HCT116 (cell line): ENCODE data around the gene RABEP1. TPM values are rescaled to one million over a fixed set of nuclear protein-coding genes. Genes with fewer than 3 reads are reported as not detected.

Experiments
- ATAC-seq: fragments of 200-7000 bp; cut with Tn5 transposase; 2 replicates; pipeline ENCODE4 v1.9.1; 2020; ENCODE audit warnings: mild to moderate bottlenecking, moderate library complexity
- BruUV-seq: library from RNA; stranded (reverse); fragments of 400-500 nt; replicated peaks from 2 replicates; lab custom pipeline; 2021; lab: Mats Ljungman, UMichigan
- CTCF ChIA-PET: fragments of 300-600 bp; sonication (Branson Sonifier 250); formaldehyde crosslinking; loops from one replicate; lab custom pipeline; 2021; ENCODE audit warnings: antibody characterized with exemption; lab: Charles Lee
- POLR2A ChIA-PET: fragments of 300-600, 350-600 bp; sonication (Branson Sonifier 250); formaldehyde crosslinking; loops from one replicate; lab custom pipeline; 2021; ENCODE audit warnings: antibody characterized with exemption; lab: Charles Lee
- RAD21 ChIA-PET, 2 experiments: fragments of 300-600 bp; sonication (Branson Sonifier 250); formaldehyde crosslinking; loops; one replicate each; lab custom pipeline; 2023; ENCODE audit warnings: low total read pairs in 2 of 2; ENCODE audit not compliant: uncharacterized antibody in 2 of 2, unreplicated experiment in 2 of 2, low non-redundant PET in 1 of 2; lab: Charles Lee
- DNase-seq: peaks from one replicate; pipeline ENCODE4 v3.0.0-alpha.2; 2010; ENCODE audit warnings: low read depth, low spot score
- H2AFZ ChIP-seq: fragments of 200-600 bp; shearing (Covaris generic), sonication (generic); 2 replicates; pipeline ENCODE4 v1.6.1; 2017; ENCODE audit warnings: low read depth, mixed run types, mixed read lengths, antibody characterized with exemption, low read length; ENCODE audit not compliant: poor library complexity, severe bottlenecking
- H3K27ac ChIP-seq: 2 replicates; pipeline ENCODE4 v1.5.1; 2012; ENCODE audit warnings: low read depth, low read length
- H3K27me3 ChIP-seq: fragments of 200-600 bp; sonication (generic); 2 replicates; pipeline ENCODE4 v1.6.1; 2016; ENCODE audit warnings: mixed run types, low read length, mixed read lengths; ENCODE audit not compliant: insufficient read depth
- H3K36me3 ChIP-seq, 2 experiments: fragments of 200-500 bp in 1 of 2; fragments of 200-600 bp in 1 of 2; sonication (Bioruptor generic) in 1 of 2; sonication (generic) in 1 of 2; 2 replicates each; pipeline versions ENCODE4 v1.5.1 to v1.6.1; 2014 to 2016; ENCODE audit warnings: low read length in 2 of 2, inconsistent platforms in 1 of 2, mixed read lengths in 1 of 2, mixed run types in 1 of 2; ENCODE audit not compliant: insufficient read depth in 2 of 2, control insufficient read depth in 1 of 2
- H3K4me1 ChIP-seq, 2 experiments: fragments of 200-600 bp in 1 of 2; sonication (generic) in 1 of 2; 2 replicates each; pipeline versions ENCODE4 v1.5.1 to v1.6.1; 2012 to 2017; ENCODE audit warnings: low read length in 2 of 2, inconsistent platforms in 1 of 2, mild to moderate bottlenecking in 1 of 2, mixed read lengths in 1 of 2, mixed run types in 1 of 2, moderate library complexity in 1 of 2; ENCODE audit not compliant: insufficient read depth in 2 of 2, control insufficient read depth in 1 of 2
- H3K4me2 ChIP-seq: fragments of 200-600 bp; sonication (generic); 2 replicates; pipeline ENCODE4 v1.6.1; 2017; ENCODE audit warnings: mixed run types, low read length, mixed read lengths
- H3K4me3 ChIP-seq, 2 experiments: fragments of 200-600 bp in 1 of 2; sonication (generic) in 1 of 2; replicated peaks in 1 of 2; 2 replicates each; pipeline ENCODE4 v1.5.1; 2011 to 2016; ENCODE audit warnings: low read length in 2 of 2, control low read depth in 1 of 2, low read depth in 1 of 2, mild to moderate bottlenecking in 1 of 2, mixed read lengths in 1 of 2, mixed run types in 1 of 2
- H3K79me2 ChIP-seq: fragments of 200-600 bp; sonication (generic); 2 replicates; pipeline ENCODE4 v1.6.1; 2017; ENCODE audit warnings: mild to moderate bottlenecking, mixed run types, low read length, moderate library complexity, mixed read lengths; ENCODE audit not compliant: insufficient read depth
- H3K9ac ChIP-seq: fragments of 200-600 bp; sonication (generic); 2 replicates; pipeline ENCODE4 v1.6.1; 2016; ENCODE audit warnings: low read length, mixed read lengths
- H3K9me2 ChIP-seq: fragments of 200-600 bp; sonication (generic), shearing (Covaris generic); 2 replicates; pipeline ENCODE4 v1.6.1; 2017; ENCODE audit warnings: mixed run types, mild to moderate bottlenecking, moderate library complexity; ENCODE audit not compliant: insufficient read depth
- H3K9me3 ChIP-seq, 2 experiments: fragments of 200-500 bp in 1 of 2; fragments of 200-600 bp in 1 of 2; sonication (Bioruptor generic) in 1 of 2; sonication (generic) in 1 of 2; 2 replicates each; pipeline ENCODE4 v1.6.1; 2014 to 2017; ENCODE audit warnings: low read length in 2 of 2, mixed read lengths in 2 of 2, inconsistent platforms in 1 of 2, low read depth in 1 of 2, mild to moderate bottlenecking in 1 of 2, mixed run types in 1 of 2, moderate library complexity in 1 of 2; ENCODE audit not compliant: control insufficient read depth in 1 of 2, insufficient read depth in 1 of 2
- H4K20me1 ChIP-seq: fragments of 200-600 bp; sonication (generic), shearing (Covaris generic); 2 replicates; pipeline ENCODE4 v1.6.1; 2017; ENCODE audit warnings: mixed run types, mild to moderate bottlenecking, moderate library complexity; ENCODE audit not compliant: insufficient read depth
- CTCF ChIP-seq, 3 experiments: fragments of 200-600 bp in 1 of 3; sonication (generic) in 1 of 3; IDR thresholded peaks in 2 of 3; conservative IDR thresholded peaks in 1 of 3; 2 replicates each; pipeline ENCODE4 v1.5.1; 2012 to 2017; ENCODE audit warnings: low read depth in 2 of 3, low read length in 2 of 3, antibody characterized with exemption in 1 of 3, borderline replicate concordance in 1 of 3, control low read depth in 1 of 3, mild to moderate bottlenecking in 1 of 3, mixed read lengths in 1 of 3, mixed run types in 1 of 3, moderate library complexity in 1 of 3; ENCODE audit not compliant: insufficient read depth in 1 of 3
- ELF1 ChIP-seq: IDR thresholded peaks from 2 replicates; pipeline ENCODE4 v1.6.1; 2012; ENCODE audit warnings: low read depth, borderline replicate concordance
- EZH2 ChIP-seq: fragments of 200-600 bp; sonication (generic); IDR thresholded peaks from 2 replicates; pipeline ENCODE4 v1.6.1; 2017; ENCODE audit warnings: antibody characterized with exemption, mixed run types
- EZH2phosphoT487 ChIP-seq: fragments of 200-600 bp; IDR thresholded peaks from 2 replicates; pipeline ENCODE4 v1.6.1; 2018; ENCODE audit warnings: antibody characterized with exemption, borderline replicate concordance
- FOSL1 ChIP-seq: IDR thresholded peaks from 2 replicates; pipeline ENCODE4 v1.6.1; 2012; ENCODE audit warnings: low read depth
- JUND ChIP-seq: IDR thresholded peaks from 2 replicates; pipeline ENCODE4 v1.6.1; 2012
- MAX ChIP-seq: IDR thresholded peaks from 2 replicates; pipeline ENCODE4 v1.6.1; 2012
- RAD21 ChIP-seq: IDR thresholded peaks from 2 replicates; pipeline ENCODE4 v1.6.1; 2012; ENCODE audit warnings: low read depth, mild to moderate bottlenecking
- REST ChIP-seq: IDR thresholded peaks from 2 replicates; pipeline ENCODE4 v1.6.1; 2012; ENCODE audit warnings: low read depth
- SIN3A ChIP-seq: IDR thresholded peaks from 2 replicates; pipeline ENCODE4 v1.6.1; 2012; ENCODE audit warnings: low read depth
- SRF ChIP-seq: IDR thresholded peaks from 2 replicates; pipeline ENCODE4 v1.6.1; 2012; ENCODE audit warnings: low read depth
- TCF7L2 ChIP-seq: IDR thresholded peaks from 2 replicates; pipeline ENCODE4 v1.7.0; 2011; ENCODE audit warnings: borderline replicate concordance, inconsistent platforms; ENCODE audit not compliant: insufficient read depth, insufficient read length; ENCODE audit errors: extremely low read depth
- ZNF274 ChIP-seq: fragments of 200-500 bp; sonication (Bioruptor generic); IDR thresholded peaks from 2 replicates; pipeline ENCODE4 v1.6.1; 2014; ENCODE audit warnings: mild to moderate bottlenecking, low read depth, low read length, inconsistent platforms
- intact Hi-C: fragments of 100-400 bp; cut with micrococcal nuclease; formaldehyde crosslinking; loops from 2 replicates; pipeline ENCODE4 v1.10.0; 2022
- total RNA-seq: library from RNA; stranded (reverse); gene quantifications from one replicate; pipeline ENCODE4 v1.2.1, GENCODE V29; 2021; ENCODE audit not compliant: unreplicated experiment

RABEP1 gene
- total RNA-seq, 1 experiment from 2014 or later: 38.5 TPM

- no TSS peak for BruUV-seq
- TF ChIP-seq ZNF274 (no peak), FOSL1 (no peak), REST (no peak), MAX (no peak), ELF1 (no peak), SIN3A (no peak), TCF7L2 (no peak), CTCF (IDR thresholded peaks at IDR 0.05 in 2 of 3, conservative IDR thresholded peaks at IDR 0.05 in 1 of 3; ENCODE audit: borderline replicate concordance in 1 of 3, insufficient read depth in 1 of 3, low read depth in 2 of 3, low read length in 2 of 3) (no peak), EZH2 (no peak), SRF (no peak), EZH2phosphoT487 (no peak), JUND (no peak), RAD21 (no peak)
- no peaks in the 10 kb centered on the region for H3K4me1 ChIP-seq
- POLR2A ChIA-PET: no interaction called here
- intact Hi-C loops: no loop called here
- no peak overlapping the region for H3K9ac ChIP-seq
- CTCF ChIA-PET: interaction anchor here (1.2 kb wide), 1 partner anchor 197 kb away, joined by 3 read pairs; the partner anchor contains the start of gene C1QBP
- H3K27ac ChIP-seq: no peak overlapping the region
- H3K27me3 ChIP-seq: no peaks in the 10 kb centered on the region
- no peaks in the 10 kb centered on the region for H3K9me2 ChIP-seq
- ATAC-seq (no peak), DNase-seq (no peak)
- H2AFZ ChIP-seq: no peak overlapping the region
- no peaks in the 10 kb centered on the region for H3K9me3 ChIP-seq
- H3K36me3 ChIP-seq: no peaks in the 10 kb centered on the region
- no peak overlapping the region for H3K4me3 ChIP-seq
- H4K20me1 ChIP-seq: no peaks in the 10 kb centered on the region
- RAD21 ChIA-PET: no interaction called here
- no peak overlapping the region for H3K4me2 ChIP-seq
- no peaks in the 10 kb centered on the region for H3K79me2 ChIP-seq
These were observed 40.0 kb upstream of the RABEP1 start for GRCh38 chr17:5241861-5242671.
